Stimulated activated CD4-positive, alpha-beta T cell treated with anti-CD3 and anti-CD28 coated beads, Interleukin-4, amount 100 ng/mL, for 48 hours (primary cell): ENCODE measurements around the gene VPS13A.
"Not testable (repeated sequence)": the region's sequence is repeated elsewhere in the genome, so short reads cannot be mapped to it uniquely, and the experiment has no call there.

Experiments used
- DNase-seq, 2 donors: peaks; one replicate each; pipeline ENCODE4 v3.0.0-alpha.2; 2020; ENCODE audit warnings: low read depth in 2 of 2

Gene VPS13A

DNA sequence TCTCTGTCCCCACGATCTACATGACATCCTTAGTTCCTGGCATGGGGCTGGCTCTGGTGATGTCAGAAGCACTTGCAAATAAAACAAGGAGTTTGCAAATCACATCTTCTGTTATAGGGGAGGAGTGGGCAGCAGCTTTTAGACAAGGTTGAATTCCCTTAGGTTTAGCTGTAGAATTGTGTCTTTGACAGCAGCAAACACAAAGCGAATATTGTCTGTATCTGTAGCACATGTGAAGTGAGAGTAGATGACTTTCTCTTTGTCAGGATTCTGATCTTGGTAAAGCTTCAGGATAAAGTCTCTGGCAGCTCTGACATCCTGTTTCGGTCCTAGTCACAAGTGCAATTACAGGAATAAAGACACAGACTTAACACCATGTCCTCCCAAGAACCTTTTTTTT lies 246.5 kb downstream of the VPS13A start:
- DNase-seq, result no peak

DNA sequence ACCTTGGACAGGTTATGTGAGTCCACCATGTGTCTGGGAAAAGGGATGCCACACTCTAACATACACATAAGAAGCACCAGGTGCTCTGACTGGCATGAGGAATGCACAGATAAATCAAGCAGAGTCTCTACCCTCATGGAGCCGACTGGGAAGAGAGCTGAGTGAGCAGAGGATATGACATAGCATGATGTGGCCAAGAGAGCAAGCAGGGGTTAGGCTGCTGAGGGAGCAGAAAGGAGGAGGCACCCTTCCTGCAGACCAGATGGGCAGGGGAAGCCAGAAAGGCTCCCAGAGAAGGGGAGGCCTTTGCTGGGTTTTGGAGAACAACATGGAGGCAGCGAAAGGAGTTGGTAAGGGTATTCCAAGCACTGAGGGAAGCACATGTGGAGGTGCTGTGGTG lies 247.7 kb downstream of the VPS13A start:
- no peak for DNase-seq

DNA sequence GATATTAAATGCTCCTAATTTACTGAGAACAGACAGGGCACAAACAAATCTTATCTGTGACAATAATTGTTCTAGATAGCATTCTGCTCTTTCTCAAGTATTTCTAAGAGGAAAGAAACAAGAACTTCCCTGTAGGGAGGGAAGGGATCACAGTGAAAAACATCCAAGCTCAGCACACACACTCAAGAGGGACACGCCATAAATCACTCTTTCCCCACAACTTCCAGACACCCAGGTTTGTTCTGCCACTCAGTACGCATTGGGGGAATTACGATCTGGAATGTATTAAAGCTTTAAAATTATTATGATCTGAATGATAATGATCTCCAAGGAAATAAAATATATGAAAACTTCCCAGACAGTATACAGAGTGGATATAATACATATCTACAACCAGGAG lies 249.4 kb downstream of the VPS13A start:
- no peak for DNase-seq

GRCh38 chr9:77427256-77427927 lies 250.1 kb downstream of the VPS13A start:
- DNase-seq, result no peak

GRCh38 chr9:77429928-77430327 lies 252.6 kb downstream of the VPS13A start:
- no peak for DNase-seq

DNA sequence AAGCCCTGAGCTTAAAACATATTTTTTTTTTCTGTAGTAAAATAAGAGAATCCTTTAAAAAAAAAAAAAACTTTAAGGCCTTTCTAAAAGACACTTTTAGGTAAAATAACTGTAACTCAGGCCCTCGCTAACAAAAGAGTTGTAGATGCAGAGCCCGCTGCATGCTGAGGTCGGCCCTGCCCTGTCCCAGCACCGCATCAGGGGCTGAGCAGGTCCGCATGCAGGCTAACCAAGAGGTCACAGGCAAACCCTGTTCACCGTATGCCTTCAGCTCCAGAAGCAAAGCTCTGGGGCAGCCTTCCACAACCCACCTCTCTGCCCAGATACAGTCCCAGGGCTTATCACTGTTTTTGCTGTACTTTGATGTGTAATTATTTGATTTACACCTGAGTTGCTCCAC lies 254.7 kb downstream of the VPS13A start:
- DNase-seq, result no peak

DNA sequence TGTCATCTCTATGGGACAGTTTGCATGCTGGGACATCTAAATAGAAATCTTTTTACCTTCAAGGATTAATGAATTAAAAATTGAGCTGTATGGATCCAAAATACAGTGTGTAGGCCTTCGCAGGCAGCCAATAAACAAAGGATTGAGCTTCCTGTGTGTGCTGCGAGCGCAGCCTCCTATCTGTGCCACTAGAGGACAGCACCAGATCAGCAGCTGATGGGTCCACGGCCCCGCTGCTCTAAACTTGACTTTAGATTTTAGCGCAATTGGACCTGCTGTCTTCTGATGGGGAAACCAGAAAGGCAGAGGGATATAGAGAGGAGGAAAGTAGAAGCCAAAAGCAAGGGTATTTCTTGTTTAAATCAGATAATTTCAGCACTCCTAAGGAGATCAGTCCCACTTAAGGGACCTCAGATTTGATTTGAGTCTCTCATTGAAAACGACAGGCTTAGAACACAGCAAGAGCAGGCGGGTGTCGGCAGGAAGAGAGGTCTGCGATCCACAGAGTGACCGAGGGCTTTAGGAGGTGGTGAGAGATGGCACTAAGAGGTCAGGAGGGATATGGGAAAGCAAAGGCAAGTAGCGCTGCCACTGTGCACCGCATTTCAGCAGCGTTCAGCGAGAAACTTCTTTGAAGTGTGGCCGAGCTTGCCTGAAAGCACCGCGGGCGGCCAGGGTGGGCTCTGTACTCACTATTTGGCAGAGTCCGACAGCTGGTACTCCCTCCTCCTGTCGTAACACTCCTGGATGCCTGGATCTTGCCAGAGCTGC lies 256.5 kb downstream of the VPS13A start:
- peak; percentile 30 to 38 for DNase-seq

GRCh38 chr9:77435277-77435676 lies 257.9 kb downstream of the VPS13A start:
- DNase-seq, result no peak

DNA sequence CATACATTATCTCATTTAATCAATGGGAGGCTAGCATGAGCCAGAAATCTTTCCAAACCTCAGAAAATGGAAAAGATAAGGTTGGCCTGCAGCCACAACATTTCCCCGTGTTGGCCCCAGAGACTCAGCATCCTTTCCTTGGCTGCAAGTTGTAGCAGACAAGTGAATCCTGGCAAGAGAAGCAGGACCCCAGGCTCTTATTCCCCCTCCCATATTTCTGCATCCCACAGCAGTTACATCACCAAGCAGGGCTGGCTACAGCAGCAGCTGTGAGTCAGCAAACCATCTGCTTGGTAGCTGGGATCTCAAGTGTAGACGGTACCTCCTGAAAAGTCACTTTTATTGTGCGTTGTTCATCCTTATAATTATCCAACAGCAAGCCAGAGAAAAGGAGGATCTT lies 258.4 kb downstream of the VPS13A start:
- DNase-seq, result no peak

- DNase-seq, result no peak
Measured at GRCh38 chr9:77438653-77439052, 261.3 kb downstream of the VPS13A start.

- DNase-seq, result no peak
Measured at GRCh38 chr9:77440057-77440456, 262.7 kb downstream of the VPS13A start.

- not testable (repeated sequence) for DNase-seq
Measured at GRCh38 chr9:77441124-77441523, 263.8 kb downstream of the VPS13A start.

GRCh38 chr9:77442436-77442835 lies 265.1 kb downstream of the VPS13A start:
- no peak for DNase-seq

DNA sequence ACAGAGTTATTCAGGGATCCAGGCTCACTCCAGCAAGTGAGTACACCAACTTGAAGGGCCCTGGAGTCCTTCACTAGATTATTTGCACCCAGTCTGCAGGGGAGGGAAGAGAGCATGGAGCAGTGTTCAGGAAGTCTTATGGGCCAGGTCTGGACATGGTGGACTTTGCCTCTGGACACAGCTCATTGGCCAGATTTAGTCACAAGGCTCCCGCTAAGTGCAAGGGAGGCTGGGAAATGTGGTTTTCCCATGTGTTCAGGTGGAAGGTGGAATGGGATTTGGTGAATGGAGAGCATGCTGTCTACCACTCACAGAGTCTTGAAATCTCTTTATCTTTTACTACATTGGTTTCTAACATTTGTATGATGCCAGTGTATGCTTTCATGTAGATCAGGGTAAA lies 270.3 kb downstream of the VPS13A start:
- DNase-seq, result no peak

DNA sequence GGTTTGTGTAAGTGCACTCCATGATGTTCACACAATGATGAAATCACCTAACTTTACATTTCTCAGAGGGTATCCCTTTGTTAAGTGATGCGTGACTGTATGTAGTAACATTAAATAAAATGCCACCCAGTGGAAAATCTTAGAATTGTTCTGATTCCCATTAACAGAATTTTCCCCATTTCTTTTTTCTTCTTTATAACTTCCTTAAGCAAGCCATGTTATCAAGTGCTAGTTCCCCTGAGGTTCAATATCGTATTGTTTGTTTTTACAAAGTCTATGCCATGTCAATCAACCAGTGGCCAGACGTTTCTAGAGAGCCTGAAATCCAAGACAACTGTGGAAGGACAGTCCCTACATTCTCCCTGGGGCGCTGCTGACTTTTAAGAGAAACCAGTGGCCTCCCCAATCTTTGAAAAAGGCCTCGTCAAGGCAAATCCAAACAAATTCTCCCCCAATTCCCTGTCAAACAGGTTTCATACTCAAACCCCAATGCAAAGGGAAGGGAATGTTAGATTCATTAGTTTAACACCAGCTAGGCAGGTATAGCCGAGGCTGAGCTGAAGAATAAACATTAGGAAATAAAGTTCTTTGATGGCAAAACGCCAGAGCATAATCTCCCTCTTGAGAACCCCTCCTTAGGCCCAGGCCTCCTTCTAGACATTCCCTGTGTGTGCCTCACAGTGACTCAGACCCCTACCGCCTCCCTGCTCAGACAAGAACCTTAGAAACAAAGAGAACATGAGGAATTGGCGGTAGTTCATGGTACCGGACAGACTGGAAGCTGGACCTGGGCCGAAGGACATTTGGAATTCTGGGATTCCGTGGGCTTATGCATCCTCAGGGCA lies 272.1 kb downstream of the VPS13A start:
- DNase-seq, result no peak

GRCh38 chr9:77450085-77450475 lies 272.7 kb downstream of the VPS13A start:
- DNase-seq, result no peak

- DNase-seq, result no peak
Measured at GRCh38 chr9:77451507-77451906, 274.2 kb downstream of the VPS13A start.

DNA sequence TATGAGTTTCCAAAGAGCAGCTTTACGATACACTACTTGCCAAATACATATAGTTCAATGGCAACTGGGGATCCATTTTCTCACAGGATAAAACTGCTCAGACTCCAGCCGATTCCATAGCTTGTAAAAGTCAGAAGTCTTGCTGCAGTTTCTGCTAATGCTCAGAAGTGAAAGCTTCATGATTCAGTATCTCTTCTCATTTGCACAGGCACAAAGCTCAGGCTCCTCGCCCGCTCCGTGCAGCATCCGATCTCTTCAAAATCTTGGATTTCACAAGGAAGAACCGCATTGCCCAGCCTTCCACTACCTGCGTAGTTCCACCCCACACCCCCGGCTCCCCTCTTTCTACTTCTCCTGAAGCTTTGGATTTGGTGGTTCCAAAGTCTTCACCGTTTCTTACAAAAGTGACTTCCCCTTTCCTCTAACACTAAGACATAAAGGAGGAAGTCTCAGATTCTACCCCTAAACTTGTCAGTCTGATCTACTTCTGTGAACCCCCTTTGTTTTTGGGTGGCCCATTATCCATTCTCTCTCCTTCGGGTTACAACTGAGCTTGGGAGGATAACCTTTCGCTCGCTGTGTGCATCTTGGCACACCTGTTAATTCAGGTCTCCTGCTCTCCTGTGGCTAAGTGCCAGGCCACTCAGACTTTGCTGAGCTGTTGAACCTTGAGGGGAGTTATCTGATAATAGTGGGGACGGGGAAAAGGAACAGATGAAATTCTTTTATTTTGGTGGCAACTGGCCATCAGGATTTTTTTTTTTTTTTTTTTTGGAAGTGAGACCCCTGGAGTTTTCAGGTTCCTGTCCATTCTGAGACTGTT lies 276.7 kb downstream of the VPS13A start:
- DNase-seq, result no peak

- DNase-seq, result no peak
Measured at GRCh38 chr9:77454663-77455062, 277.3 kb downstream of the VPS13A start.

- peak; percentile 16 to 40 for DNase-seq
Measured at GRCh38 chr9:77455312-77455927, 278.1 kb downstream of the VPS13A start.

DNA sequence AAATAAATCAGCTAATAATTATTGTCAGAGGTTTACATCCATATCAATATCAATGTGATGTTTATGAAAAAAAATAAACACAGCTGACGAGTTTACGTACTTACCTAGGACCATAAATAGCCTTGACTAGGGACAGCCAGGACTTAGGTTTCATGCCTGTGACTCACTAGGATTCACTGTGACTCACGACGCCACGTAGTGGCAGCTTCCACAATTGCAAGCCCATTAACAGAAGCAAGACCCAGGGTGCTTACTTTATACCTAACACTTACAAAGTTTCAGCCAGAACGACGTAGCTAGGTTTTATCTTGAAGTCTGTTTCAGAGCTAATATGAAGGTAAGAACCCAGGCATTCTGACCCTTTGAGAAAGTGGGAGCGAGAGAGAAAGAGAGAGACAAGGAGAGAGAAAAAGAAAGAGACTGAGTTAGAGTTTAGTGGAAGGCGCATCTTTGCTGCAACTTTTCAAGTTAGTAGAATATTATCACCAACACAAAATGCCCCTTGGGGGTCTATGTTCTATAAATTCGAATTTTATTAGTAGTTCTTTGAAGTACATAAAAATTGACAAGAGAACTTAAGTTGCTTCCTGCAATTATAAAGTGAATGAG lies 279.6 kb downstream of the VPS13A start:
- DNase-seq, result peak; percentile 75 to 77
